HG02870 (cell line): ENCODE results near the gene SLC27A6.
A peak's percentile ranks its signal among the peaks of the same experiment; 100 is the strongest.

Source experiments
- ATAC-seq: cut with Tn5 transposase; IDR thresholded peaks from one replicate; pipeline ENCODE4 v1.9.1; 2021; ENCODE audit warnings: mild to moderate bottlenecking, moderate library complexity; ENCODE audit not compliant: unreplicated experiment

Gene SLC27A6

DNA sequence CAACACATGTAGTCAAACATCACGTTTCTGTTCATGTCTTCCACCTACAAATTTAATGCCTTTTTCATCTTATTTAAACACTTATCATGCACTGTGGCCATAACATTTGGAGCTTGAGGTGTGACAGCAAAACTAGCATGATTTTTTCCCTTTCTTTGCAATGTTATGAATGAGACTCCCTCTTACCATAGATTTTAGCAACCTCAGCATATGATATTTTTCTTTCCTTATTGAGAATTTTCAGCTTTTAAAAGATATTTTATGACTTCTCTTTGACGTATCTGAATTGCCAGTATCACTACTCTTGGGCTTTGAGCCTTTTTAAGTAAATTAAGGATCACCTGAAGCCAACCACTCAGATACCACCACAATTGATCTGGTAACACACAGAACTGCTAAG, 96.6 kb downstream of the SLC27A6 start:
- ATAC-seq = no peak

DNA sequence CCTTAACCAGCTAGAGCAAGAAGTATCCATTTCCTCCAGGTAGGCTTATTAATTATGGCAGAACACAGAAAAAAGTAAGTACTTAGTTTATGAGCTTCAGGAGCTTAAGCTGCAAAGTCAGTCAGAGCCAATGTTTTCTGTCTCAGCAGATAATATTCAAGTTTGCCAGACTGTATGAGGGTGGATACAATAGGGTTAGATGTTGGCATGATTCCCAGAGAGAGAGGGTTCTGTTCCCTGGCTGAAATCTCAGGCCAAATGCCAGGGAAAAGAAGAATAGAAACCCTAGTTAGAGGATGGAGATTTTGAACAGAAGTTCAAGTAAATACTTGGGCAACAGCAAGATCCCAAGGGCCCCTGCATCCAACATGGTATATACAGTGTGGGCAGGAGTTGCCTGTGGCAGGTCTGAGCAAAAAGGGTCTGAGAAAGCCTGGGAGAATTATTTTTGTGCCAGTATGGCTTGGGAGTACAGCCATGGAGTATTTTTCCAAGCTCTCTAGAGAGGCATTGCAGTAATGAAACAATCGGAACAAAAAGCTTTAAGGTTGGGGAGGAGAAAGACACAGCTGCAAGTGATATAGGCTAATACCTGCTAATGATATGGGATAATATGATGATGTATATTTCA, 98.3 kb downstream of the SLC27A6 start:
- no peak for ATAC-seq

DNA sequence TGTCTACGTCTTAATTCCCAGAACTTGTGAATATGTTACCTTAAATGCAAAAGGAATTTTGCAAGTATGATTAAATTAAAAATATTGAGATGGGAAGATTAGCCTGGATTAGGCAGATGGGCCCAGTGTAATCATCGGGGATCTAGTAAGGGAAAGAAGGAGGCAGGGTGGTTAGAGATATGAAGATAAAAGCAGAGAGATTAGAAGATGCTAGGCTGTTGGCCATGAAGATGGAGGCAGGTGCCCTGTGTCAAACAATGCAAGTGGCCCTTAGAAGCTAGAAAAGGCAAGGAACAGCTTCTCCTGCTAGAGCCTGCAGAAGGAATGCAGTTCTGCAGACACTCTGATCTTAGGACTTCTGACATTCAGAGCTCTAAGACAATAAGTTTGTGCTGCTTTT, 100.4 kb downstream of the SLC27A6 start:
- no peak for ATAC-seq

- ATAC-seq = no peak
Observed at GRCh38 chr5:129067745-129068144, 102.5 kb downstream of the SLC27A6 start.

DNA sequence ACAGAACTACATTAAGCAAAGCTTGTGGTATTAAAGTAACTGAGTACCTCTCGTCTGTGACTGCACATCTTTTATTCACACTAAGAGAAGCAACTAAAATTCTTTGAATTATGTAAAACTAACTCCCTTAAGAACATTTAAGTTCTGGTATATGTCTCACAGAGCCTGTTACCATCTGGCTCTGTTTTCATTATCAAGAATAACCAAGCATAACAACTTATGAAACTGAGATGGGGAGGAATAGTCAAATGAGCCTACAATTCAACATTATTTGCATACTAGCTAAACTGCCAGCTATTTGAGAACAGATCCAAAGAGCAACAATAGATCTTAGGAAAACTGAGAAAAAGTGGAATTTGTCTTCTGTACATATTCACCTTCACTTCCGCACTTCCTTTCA, 104.0 kb downstream of the SLC27A6 start:
- ATAC-seq = peak; percentile 69

- ATAC-seq = no peak
Observed at GRCh38 chr5:129073111-129073510, 107.8 kb downstream of the SLC27A6 start.

- no peak for ATAC-seq
Observed at GRCh38 chr5:129074903-129075302, 109.6 kb downstream of the SLC27A6 start.

GRCh38 chr5:129077433-129078075, 112.3 kb downstream of the SLC27A6 start:
- ATAC-seq = no peak

GRCh38 chr5:129078247-129078646, 113.0 kb downstream of the SLC27A6 start:
- no peak for ATAC-seq

GRCh38 chr5:129078660-129079059, 113.4 kb downstream of the SLC27A6 start:
- ATAC-seq = no peak

DNA sequence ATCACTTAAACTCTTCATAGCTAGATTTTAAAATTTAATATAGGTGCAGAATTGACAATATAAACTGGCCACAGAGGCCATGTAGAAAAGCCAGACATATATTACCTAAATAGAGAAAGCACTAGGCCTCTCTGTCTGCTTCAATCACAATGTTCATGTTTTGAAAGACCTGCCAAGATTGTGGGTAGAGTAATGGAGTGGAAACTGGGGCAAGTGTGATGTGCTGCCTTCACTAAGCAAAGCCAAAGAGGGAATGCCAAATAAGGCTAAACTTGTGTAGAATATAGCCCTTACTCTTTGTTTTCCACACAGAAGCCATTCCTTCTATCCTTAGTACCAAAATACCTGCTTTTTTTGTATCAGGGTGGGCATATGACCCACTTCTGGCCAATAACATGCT, 114.2 kb downstream of the SLC27A6 start:
- no peak for ATAC-seq

DNA sequence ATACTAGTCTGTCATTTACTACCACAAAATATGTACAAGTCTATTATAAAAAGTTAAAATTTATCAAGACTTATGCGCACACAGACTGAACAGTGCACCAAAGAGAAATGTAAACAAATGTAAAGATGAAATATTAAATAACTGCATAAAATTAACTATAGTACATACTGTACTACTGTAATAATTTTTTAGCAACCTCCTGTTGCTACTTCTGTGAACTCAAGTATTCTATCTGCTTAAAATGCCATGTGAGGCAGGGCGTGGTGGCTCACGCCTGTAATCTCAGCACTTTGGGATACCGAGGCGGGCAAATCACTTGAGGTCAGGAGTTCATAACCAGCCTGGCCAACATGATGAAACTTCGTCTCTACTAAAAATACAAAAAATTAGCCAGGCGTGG, 115.5 kb downstream of the SLC27A6 start:
- no peak for ATAC-seq

- ATAC-seq = no peak
Observed at GRCh38 chr5:129082225-129083136, 117.2 kb downstream of the SLC27A6 start.
